Measurements from ENCODE around the gene MDH1.
A peak's percentile ranks its signal among the peaks of the same experiment; 100 is the strongest.
"Not testable (repeated sequence)": the region's sequence is repeated elsewhere in the genome, so short reads cannot be mapped to it uniquely, and the experiment has no call there.

The MDH1 gene

GRCh38 chr2:63589148-63589958, 590 bp downstream of the MDH1 start:
- DNase-seq (ENCODE audit: low read depth): peak; percentile 12

GRCh38 chr2:63590626-63591408, 2.1 kb downstream of the MDH1 start:
- DNase-seq (ENCODE audit: low read depth): no peak

- no peak for DNase-seq (ENCODE audit: low read depth)
Measured at GRCh38 chr2:63591566-63592175, 2.9 kb downstream of the MDH1 start.

GRCh38 chr2:63594660-63595059, 5.9 kb downstream of the MDH1 start:
- DNase-seq (ENCODE audit: low read depth): no peak

GRCh38 chr2:63596401-63596883, 7.7 kb downstream of the MDH1 start:
- no peak for DNase-seq (ENCODE audit: low read depth)

- DNase-seq (ENCODE audit: low read depth): no peak
Measured at GRCh38 chr2:63598981-63599380, 10.2 kb downstream of the MDH1 start.

- no peak for DNase-seq (ENCODE audit: low read depth)
Measured at GRCh38 chr2:63600881-63601460, 12.2 kb downstream of the MDH1 start.

GRCh38 chr2:63604666-63605065, 15.9 kb downstream of the MDH1 start:
- no peak for DNase-seq (ENCODE audit: low read depth)

GRCh38 chr2:63608865-63609264, 20.1 kb downstream of the MDH1 start:
- not testable (repeated sequence) for DNase-seq (ENCODE audit: low read depth)

- no peak for DNase-seq (ENCODE audit: low read depth)
Measured at GRCh38 chr2:63610525-63610924, 21.8 kb downstream of the MDH1 start.

- DNase-seq (ENCODE audit: low read depth): no peak
Measured at GRCh38 chr2:63613391-63613901, 24.7 kb downstream of the MDH1 start.

- no peak for DNase-seq (ENCODE audit: low read depth)
Measured at GRCh38 chr2:63614448-63614968, 25.7 kb downstream of the MDH1 start.

GRCh38 chr2:63614983-63615945, 26.5 kb downstream of the MDH1 start:
- no peak for DNase-seq (ENCODE audit: low read depth)

- no peak for DNase-seq (ENCODE audit: low read depth)
Measured at GRCh38 chr2:63617366-63617765, 28.6 kb downstream of the MDH1 start.

GRCh38 chr2:63619328-63619727, 30.6 kb downstream of the MDH1 start:
- no peak for DNase-seq (ENCODE audit: low read depth)

- no peak for DNase-seq (ENCODE audit: low read depth)
Measured at GRCh38 chr2:63622751-63623150, 34.0 kb downstream of the MDH1 start.

GRCh38 chr2:63623763-63624162, 35.0 kb downstream of the MDH1 start:
- not testable (repeated sequence) for DNase-seq (ENCODE audit: low read depth)

GRCh38 chr2:63627866-63628265, 39.1 kb downstream of the MDH1 start:
- no peak for DNase-seq (ENCODE audit: low read depth)

GRCh38 chr2:63628403-63628942, 39.7 kb downstream of the MDH1 start:
- no peak for DNase-seq (ENCODE audit: low read depth)

- DNase-seq (ENCODE audit: low read depth): no peak
Measured at GRCh38 chr2:63631501-63631900, 42.7 kb downstream of the MDH1 start.
